Liver (tissue), 9 donors: ENCODE results near the gene SEMA5A. TPM values are rescaled to one million over a fixed set of nuclear protein-coding genes. Genes with fewer than 3 reads are reported as not detected.

Source experiments
- DNase-seq: peaks from one replicate; pipeline ENCODE4 v3.0.0-alpha.2; 2017; ENCODE audit warnings: low spot score
- H3K27ac ChIP-seq, 2 donors: one replicate each; pipeline ENCODE4 v1.7.0; 2013; ENCODE audit warnings: inconsistent platforms in 2 of 2, low read length in 2 of 2, control low read depth in 1 of 2, low read depth in 1 of 2, mild to moderate bottlenecking in 1 of 2
- H3K27me3 ChIP-seq, 4 donors: one replicate each; pipeline versions ENCODE4 v1.6.1 to v1.7.0; 2013; ENCODE audit warnings: low read length in 3 of 4, inconsistent platforms in 1 of 4, mild to moderate bottlenecking in 1 of 4, moderate library complexity in 1 of 4; ENCODE audit not compliant: control insufficient read depth in 4 of 4, insufficient read depth in 4 of 4
- H3K36me3 ChIP-seq, 4 donors: one replicate each; pipeline versions ENCODE4 v1.6.1 to v1.7.0; 2013; ENCODE audit warnings: low read length in 3 of 4, mild to moderate bottlenecking in 3 of 4, low read depth in 1 of 4, moderate library complexity in 1 of 4; ENCODE audit not compliant: control insufficient read depth in 4 of 4, insufficient read depth in 3 of 4
- H3K4me1 ChIP-seq, 4 donors: one replicate each; pipeline versions ENCODE4 v1.6.1 to v1.7.0; 2013; ENCODE audit warnings: low read length in 3 of 4, mild to moderate bottlenecking in 3 of 4, moderate library complexity in 1 of 4; ENCODE audit not compliant: control insufficient read depth in 4 of 4, insufficient read depth in 4 of 4
- H3K4me3 ChIP-seq, 3 donors: one replicate each; pipeline versions ENCODE4 v1.6.1 to v1.7.0; 2013; ENCODE audit warnings: low read length in 3 of 3, control low read depth in 1 of 3, low read depth in 1 of 3, mild to moderate bottlenecking in 1 of 3
- H3K9ac ChIP-seq, 2 donors: one replicate each; pipeline ENCODE4 v1.7.0; 2013; ENCODE audit warnings: low read length in 2 of 2, mild to moderate bottlenecking in 2 of 2, moderate library complexity in 2 of 2, control low read depth in 1 of 2, low read depth in 1 of 2
- H3K9me3 ChIP-seq, 4 donors: one replicate each; pipeline versions ENCODE4 v1.6.1 to v1.7.0; 2013; ENCODE audit warnings: low read length in 3 of 4; ENCODE audit not compliant: control insufficient read depth in 4 of 4
- ATF3 ChIP-seq: IDR thresholded peaks from 2 replicates; pipeline ENCODE4 v1.6.1; 2016; ENCODE audit warnings: antibody characterized with exemption
- EGR1 ChIP-seq, 2 donors: IDR thresholded peaks; 2 replicates each; pipeline ENCODE4 v1.6.1; 2016 to 2018; ENCODE audit warnings: antibody characterized with exemption in 2 of 2, low read depth in 2 of 2
- FOXA1 ChIP-seq: IDR thresholded peaks from 2 replicates; pipeline ENCODE4 v1.6.1; 2016; ENCODE audit warnings: antibody characterized with exemption
- FOXA2 ChIP-seq: IDR thresholded peaks from 2 replicates; pipeline ENCODE4 v1.6.1; 2016; ENCODE audit warnings: antibody characterized with exemption
- HNF4A ChIP-seq, 2 donors: conservative IDR thresholded peaks; 2 replicates each; pipeline ENCODE4 v1.6.1; 2016; ENCODE audit warnings: antibody characterized with exemption in 2 of 2, mild to moderate bottlenecking in 2 of 2
- HNF4G ChIP-seq: IDR thresholded peaks from 2 replicates; pipeline ENCODE4 v1.6.1; 2016; ENCODE audit warnings: antibody characterized with exemption
- JUND ChIP-seq, 2 donors: IDR thresholded peaks; 2 replicates each; pipeline ENCODE4 v1.6.1; 2016; ENCODE audit warnings: antibody characterized with exemption in 2 of 2
- MAX ChIP-seq: IDR thresholded peaks from 2 replicates; pipeline ENCODE4 v1.6.1; 2016; ENCODE audit warnings: antibody characterized with exemption
- RAD21 ChIP-seq, 2 donors: IDR thresholded peaks; 2 replicates each; pipeline ENCODE4 v1.6.1; 2016; ENCODE audit warnings: antibody characterized with exemption in 2 of 2, mild to moderate bottlenecking in 2 of 2
- RXRA ChIP-seq, 2 donors: IDR thresholded peaks; 2 replicates each; pipeline ENCODE4 v1.6.1; 2017 to 2018; ENCODE audit warnings: antibody characterized with exemption in 2 of 2, mild to moderate bottlenecking in 1 of 2
- SP1 ChIP-seq: IDR thresholded peaks from 2 replicates; pipeline ENCODE4 v1.6.1; 2018; ENCODE audit warnings: antibody characterized with exemption, mild to moderate bottlenecking
- TAF1 ChIP-seq: conservative IDR thresholded peaks from 2 replicates; pipeline ENCODE4 v1.6.1; 2016; ENCODE audit warnings: antibody characterized with exemption, mild to moderate bottlenecking
- YY1 ChIP-seq: IDR thresholded peaks from 2 replicates; pipeline ENCODE4 v1.6.1; 2016; ENCODE audit warnings: antibody characterized with exemption, mild to moderate bottlenecking
- WGBS: extraction: QIAGEN DNeasy Blood & Tissue Kit; methylation state at CpG from one replicate; pipeline ENCODE4 v1.1.7; 2013; 5-methylcytosine and 5-hydroxymethylcytosine counted together
- polyA plus RNA-seq, 2 donors: library from polyadenylated mRNA; stranded (reverse) in 1 of 2; unstranded in 1 of 2; fragments of 200-250 nt in 1 of 2; fragments of >200 nt in 1 of 2; fragmentation: Nextera tagmentation in 1 of 2; extraction: Ambion mirVana in 1 of 2; gene quantifications; one replicate each; pipeline versions ENCODE4 v1.2.1 to v1.2.3, GENCODE V29; 2013 to 2015
- total RNA-seq, 2 donors: library from RNA; depleted of rRNA; stranded (reverse); fragments of >200 nt; gene quantifications; one replicate each; pipeline ENCODE4 v1.2.3, GENCODE V29; 2014
- TF ChIP-seq, protein P1 (sequence below): IDR thresholded peaks from 2 replicates; pipeline ENCODE4 v1.6.1; 2016; ENCODE audit warnings: antibody characterized with exemption
- TF ChIP-seq, protein P2 (sequence below): fragments of 150-350 bp; IDR thresholded peaks from 2 replicates; pipeline ENCODE4 v1.5.1; 2017; ENCODE audit warnings: improper control_type of control experiment, low read depth, low read length; ENCODE audit not compliant: missing input control
- TF ChIP-seq, protein P3 (sequence below): IDR thresholded peaks from 2 replicates; pipeline ENCODE4 v1.6.1; 2016; ENCODE audit warnings: antibody characterized with exemption, mild to moderate bottlenecking
- donor health status: healthy.
- donor health status: healthy.
- donor health status: healthy.
- donor health status: healthy.
- donor health status: healthy.

Gene SEMA5A
- total and polyA plus RNA-seq, 4 donors, result 1.1 to 5.8 (median 3.2) TPM

GRCh38 chr5:9558319-9558965 is 12.6 kb upstream of the SEMA5A start:
- peak; percentile 66 to 77 for TF ChIP-seq HNF4A (conservative IDR thresholded peaks at IDR 0.05)
- TF ChIP-seq FOXA2, result no peak
- TF ChIP-seq JUND (IDR thresholded peaks at IDR 0.05), result peak in 1 of 2 donors; percentile 20
- no peak for TF ChIP-seq YY1
- TF ChIP-seq, protein P1, sequence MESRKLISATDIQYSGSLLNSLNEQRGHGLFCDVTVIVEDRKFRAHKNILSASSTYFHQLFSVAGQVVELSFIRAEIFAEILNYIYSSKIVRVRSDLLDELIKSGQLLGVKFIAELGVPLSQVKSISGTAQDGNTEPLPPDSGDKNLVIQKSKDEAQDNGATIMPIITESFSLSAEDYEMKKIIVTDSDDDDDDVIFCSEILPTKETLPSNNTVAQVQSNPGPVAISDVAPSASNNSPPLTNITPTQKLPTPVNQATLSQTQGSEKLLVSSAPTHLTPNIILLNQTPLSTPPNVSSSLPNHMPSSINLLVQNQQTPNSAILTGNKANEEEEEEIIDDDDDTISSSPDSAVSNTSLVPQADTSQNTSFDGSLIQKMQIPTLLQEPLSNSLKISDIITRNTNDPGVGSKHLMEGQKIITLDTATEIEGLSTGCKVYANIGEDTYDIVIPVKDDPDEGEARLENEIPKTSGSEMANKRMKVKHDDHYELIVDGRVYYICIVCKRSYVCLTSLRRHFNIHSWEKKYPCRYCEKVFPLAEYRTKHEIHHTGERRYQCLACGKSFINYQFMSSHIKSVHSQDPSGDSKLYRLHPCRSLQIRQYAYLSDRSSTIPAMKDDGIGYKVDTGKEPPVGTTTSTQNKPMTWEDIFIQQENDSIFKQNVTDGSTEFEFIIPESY, result no peak
- TF ChIP-seq EGR1 (IDR thresholded peaks at IDR 0.05; ENCODE audit: low read depth in 2 of 2), result no peak
- TF ChIP-seq HNF4G, result no peak
- TF ChIP-seq RAD21 (IDR thresholded peaks at IDR 0.05), result peak; percentile 35 to 44
- no peak for TF ChIP-seq MAX
- peak; percentile 64 for TF ChIP-seq SP1
- TF ChIP-seq, protein P2, sequence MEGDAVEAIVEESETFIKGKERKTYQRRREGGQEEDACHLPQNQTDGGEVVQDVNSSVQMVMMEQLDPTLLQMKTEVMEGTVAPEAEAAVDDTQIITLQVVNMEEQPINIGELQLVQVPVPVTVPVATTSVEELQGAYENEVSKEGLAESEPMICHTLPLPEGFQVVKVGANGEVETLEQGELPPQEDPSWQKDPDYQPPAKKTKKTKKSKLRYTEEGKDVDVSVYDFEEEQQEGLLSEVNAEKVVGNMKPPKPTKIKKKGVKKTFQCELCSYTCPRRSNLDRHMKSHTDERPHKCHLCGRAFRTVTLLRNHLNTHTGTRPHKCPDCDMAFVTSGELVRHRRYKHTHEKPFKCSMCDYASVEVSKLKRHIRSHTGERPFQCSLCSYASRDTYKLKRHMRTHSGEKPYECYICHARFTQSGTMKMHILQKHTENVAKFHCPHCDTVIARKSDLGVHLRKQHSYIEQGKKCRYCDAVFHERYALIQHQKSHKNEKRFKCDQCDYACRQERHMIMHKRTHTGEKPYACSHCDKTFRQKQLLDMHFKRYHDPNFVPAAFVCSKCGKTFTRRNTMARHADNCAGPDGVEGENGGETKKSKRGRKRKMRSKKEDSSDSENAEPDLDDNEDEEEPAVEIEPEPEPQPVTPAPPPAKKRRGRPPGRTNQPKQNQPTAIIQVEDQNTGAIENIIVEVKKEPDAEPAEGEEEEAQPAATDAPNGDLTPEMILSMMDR, result no peak
- TF ChIP-seq ATF3, result no peak
- TF ChIP-seq RXRA (IDR thresholded peaks at IDR 0.05), result peak; percentile 79 to 85
- TF ChIP-seq TAF1, result no peak
- TF ChIP-seq, protein P3, sequence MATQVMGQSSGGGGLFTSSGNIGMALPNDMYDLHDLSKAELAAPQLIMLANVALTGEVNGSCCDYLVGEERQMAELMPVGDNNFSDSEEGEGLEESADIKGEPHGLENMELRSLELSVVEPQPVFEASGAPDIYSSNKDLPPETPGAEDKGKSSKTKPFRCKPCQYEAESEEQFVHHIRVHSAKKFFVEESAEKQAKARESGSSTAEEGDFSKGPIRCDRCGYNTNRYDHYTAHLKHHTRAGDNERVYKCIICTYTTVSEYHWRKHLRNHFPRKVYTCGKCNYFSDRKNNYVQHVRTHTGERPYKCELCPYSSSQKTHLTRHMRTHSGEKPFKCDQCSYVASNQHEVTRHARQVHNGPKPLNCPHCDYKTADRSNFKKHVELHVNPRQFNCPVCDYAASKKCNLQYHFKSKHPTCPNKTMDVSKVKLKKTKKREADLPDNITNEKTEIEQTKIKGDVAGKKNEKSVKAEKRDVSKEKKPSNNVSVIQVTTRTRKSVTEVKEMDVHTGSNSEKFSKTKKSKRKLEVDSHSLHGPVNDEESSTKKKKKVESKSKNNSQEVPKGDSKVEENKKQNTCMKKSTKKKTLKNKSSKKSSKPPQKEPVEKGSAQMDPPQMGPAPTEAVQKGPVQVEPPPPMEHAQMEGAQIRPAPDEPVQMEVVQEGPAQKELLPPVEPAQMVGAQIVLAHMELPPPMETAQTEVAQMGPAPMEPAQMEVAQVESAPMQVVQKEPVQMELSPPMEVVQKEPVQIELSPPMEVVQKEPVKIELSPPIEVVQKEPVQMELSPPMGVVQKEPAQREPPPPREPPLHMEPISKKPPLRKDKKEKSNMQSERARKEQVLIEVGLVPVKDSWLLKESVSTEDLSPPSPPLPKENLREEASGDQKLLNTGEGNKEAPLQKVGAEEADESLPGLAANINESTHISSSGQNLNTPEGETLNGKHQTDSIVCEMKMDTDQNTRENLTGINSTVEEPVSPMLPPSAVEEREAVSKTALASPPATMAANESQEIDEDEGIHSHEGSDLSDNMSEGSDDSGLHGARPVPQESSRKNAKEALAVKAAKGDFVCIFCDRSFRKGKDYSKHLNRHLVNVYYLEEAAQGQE, result no peak
- TF ChIP-seq FOXA1, result peak; percentile 20
- no peak overlapping the region for H3K27ac ChIP-seq
- H3K9me3 ChIP-seq, result no peaks in the 10 kb centered on the region
- no peak for DNase-seq
- H3K27me3 ChIP-seq, result no peaks in the 10 kb centered on the region
- H3K4me3 ChIP-seq, result no peak overlapping the region
- peaks cover 0 to 9% (median 3%) of the 10 kb centered on the region in 4 donors for H3K4me1 ChIP-seq
- 45% methylated on average over 5 of the region's 5 CpGs for WGBS
- H3K9ac ChIP-seq, result no peak overlapping the region
- H3K36me3 ChIP-seq, result no peaks in the 10 kb centered on the region

- H3K4me3 ChIP-seq, result no peak overlapping the region
These were observed 11.8 kb upstream of the SEMA5A start for GRCh38 chr5:9557696-9558095.

More at GRCh38 chr5:9557696-9558095, 11.8 kb upstream of the SEMA5A start:
- Histone ChIP-seq H3K27me3 (no peaks in the 10 kb centered on the region), H3K9me3 (no peaks in the 10 kb centered on the region), H3K36me3 (no peaks in the 10 kb centered on the region), H3K4me1 (peaks cover 0 to 9% (median 3%) of the 10 kb centered on the region in 4 donors), H3K27ac (no peak overlapping the region), H3K9ac (no peak overlapping the region)
- 88% methylated on average over 2 of the region's 2 CpGs for WGBS
- DNase-seq, result no peak
- TF ChIP-seq MAX, result no peak
- TF ChIP-seq, protein P2, result no peak
- no peak for TF ChIP-seq EGR1 (IDR thresholded peaks at IDR 0.05; ENCODE audit: low read depth in 2 of 2)
- no peak for TF ChIP-seq TAF1
- TF ChIP-seq, protein P3, result no peak
- TF ChIP-seq RAD21 (IDR thresholded peaks at IDR 0.05), result no peak
- no peak for TF ChIP-seq FOXA2
- no peak for TF ChIP-seq RXRA (IDR thresholded peaks at IDR 0.05)
- TF ChIP-seq HNF4G, result no peak
- TF ChIP-seq JUND (IDR thresholded peaks at IDR 0.05), result no peak
- TF ChIP-seq HNF4A (conservative IDR thresholded peaks at IDR 0.05), result no peak
- TF ChIP-seq SP1, result no peak
